Measurements from ENCODE around the gene MYO10. TPM values are rescaled to one million over a fixed set of nuclear protein-coding genes. Genes with fewer than 3 reads are reported as not detected.
"Not testable (repeated sequence)": the region's sequence is repeated elsewhere in the genome, so short reads cannot be mapped to it uniquely, and the experiment has no call there.

Gene MYO10
- total RNA-seq, 2 experiments from 2014 or later = 0.30 TPM; not detected in 1

DNA sequence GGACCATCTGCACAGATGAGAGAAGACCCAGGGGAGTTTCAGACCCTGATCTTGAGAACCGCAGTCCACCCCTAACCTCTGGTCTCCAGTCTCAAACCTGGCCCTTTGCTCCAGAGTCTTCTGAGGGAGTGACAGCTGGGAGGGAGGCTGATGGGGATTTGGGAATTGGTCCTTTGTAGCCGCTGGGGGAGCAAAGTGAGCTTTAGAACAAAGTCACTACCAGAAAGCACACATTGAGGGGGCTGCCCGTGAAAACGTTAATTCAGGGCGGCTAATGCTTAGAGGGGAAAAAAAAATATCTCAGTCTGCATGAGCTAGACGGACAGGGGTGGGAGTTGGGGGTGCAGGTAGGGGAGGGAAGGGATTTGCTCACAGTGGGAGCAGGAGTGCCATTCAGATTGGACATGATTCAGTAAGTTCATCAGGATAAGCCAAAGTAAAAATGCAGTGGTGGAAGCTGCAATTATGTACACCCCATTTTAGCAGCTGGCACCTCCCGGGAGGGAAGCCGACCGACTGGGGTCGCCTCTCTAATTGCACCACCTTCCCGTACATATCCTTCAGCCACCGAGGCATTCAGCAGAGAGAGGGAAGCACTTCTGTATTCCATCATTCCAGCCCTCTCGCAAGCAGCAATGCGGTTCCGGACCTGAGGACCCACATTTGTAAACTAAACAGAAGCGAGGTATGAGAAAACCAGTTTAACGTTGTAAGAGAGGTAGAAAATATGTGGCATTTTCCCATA is 195.8 kb downstream of the MYO10 start:
- Mint-ChIP-seq H3K9me3 (no peaks in the 10 kb centered on the region), H3K36me3 (no peaks in the 10 kb centered on the region), H3K4me3 (no peak overlapping the region), H3K27ac (no peak overlapping the region), H3K4me1 (no peaks in the 10 kb centered on the region), H3K27me3 (peaks cover 22% of the 10 kb centered on the region)
- DNase-seq = no peak

- H3K36me3 Mint-ChIP-seq, H3K4me3 Mint-ChIP-seq, H3K9me3 Mint-ChIP-seq, H3K4me1 Mint-ChIP-seq, DNase-seq, H3K27ac Mint-ChIP-seq: not testable (repeated sequence)
- H3K27me3 Mint-ChIP-seq = peaks cover 22% of the 10 kb centered on the region
These were observed 197.7 kb downstream of the MYO10 start for GRCh38 chr5:16738393-16738792.

DNA sequence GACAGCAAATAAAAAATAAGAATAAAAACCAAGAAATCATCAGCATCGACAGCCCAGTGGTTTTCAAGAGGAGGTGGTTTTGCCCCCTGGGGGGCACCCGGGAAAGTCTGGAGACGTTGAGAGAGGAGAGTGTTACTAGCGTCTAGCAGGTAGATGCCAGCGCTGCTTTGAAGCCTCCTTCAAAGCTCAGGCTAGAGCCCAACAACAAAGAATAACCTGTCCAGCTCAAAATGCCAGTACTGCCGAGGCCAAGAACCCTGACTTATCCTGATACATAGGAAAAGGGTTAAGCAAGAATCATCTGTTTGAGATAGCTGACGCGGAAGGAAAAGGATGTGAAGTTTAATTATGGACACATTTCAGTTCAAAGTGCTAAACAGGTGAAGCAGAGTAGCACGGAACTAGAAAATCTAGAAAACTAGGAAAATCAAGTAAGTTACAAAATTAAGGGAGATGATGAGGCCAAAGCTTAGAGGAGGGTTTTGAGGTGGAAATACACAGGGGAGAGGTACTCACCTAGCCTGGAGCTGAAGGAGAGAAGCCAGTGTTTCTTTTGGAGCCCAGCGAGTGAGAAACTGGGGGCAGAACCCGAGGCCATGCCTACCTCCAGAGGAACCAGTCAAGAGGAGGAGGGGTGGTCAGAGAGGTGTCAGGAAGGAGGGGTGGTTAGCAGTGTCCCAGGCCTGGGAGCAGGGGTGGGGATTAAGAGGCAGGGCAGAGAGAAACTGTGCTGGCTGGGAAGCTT is 198.3 kb downstream of the MYO10 start:
- Mint-ChIP-seq H3K36me3 (no peaks in the 10 kb centered on the region), H3K27me3 (peaks cover 22% of the 10 kb centered on the region), H3K27ac (no peak overlapping the region), H3K4me1 (no peaks in the 10 kb centered on the region), H3K9me3 (no peaks in the 10 kb centered on the region), H3K4me3 (no peak overlapping the region)
- no peak for DNase-seq

DNA sequence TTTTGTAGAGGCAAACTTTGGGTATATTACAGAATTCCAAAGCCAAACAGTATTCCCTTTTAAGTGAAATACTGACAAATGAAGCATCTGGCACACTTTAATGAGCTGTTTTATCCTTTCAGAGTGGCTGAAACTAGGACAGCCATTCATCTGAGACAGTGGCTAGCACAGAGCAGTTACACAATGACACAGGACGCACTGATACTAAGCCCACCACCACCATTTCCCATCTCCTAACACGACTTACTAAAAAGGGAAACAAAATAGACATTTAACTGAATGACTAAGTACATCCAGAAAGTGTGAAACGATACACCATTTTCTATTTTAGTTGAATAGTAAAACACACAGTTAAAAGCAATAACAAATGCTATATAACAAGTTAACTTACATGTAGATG is 198.9 kb downstream of the MYO10 start:
- no peaks in the 10 kb centered on the region for H3K9me3 Mint-ChIP-seq
- H3K27ac Mint-ChIP-seq = no peak overlapping the region
- no peak for DNase-seq
- H3K4me3 Mint-ChIP-seq = no peak overlapping the region
- no peaks in the 10 kb centered on the region for H3K4me1 Mint-ChIP-seq
- H3K36me3 Mint-ChIP-seq = no peaks in the 10 kb centered on the region
- peaks cover 22% of the 10 kb centered on the region for H3K27me3 Mint-ChIP-seq

DNA sequence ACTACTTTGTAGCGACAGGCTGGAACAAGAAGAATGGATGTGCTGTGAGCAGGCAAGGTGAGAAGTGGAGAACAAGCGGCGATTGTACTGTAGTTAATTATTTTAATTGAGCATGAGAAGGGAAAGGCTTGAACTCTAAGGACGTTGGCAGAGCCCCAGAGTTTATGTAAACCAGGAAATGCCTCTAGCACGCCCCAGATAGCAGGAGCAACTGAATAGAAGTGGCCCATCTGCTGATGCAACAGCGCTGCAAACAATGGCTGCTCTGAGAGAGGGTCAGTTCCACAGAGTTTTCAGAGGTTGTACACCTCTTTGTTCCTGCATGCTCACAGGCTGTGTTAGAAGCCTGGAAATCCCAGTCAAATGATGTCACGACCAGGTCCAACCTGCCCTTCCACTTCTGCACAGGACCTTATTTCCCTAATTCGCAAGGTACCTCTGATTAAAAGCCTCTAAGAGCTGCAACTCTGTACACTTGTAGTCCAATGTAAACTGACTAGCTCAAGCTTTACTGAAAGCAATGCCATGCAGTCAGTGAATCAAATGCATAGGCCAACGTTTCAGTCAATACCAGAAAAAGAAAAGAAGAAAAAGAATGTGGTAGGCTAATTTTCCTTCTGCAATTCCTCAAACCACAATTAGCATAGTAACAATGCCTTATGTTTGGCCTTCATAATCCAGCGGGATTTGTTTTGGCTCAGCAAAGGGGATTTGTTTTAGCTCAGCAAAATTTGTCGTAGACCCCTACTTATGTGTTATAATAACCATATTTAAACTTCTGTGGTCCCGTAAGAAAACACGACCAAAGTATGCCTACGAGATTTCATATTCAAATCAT is 199.7 kb downstream of the MYO10 start:
- Mint-ChIP-seq H3K27me3 (peaks cover 18% of the 10 kb centered on the region), H3K4me3 (no peak overlapping the region), H3K9me3 (no peaks in the 10 kb centered on the region), H3K27ac (no peak overlapping the region), H3K36me3 (no peaks in the 10 kb centered on the region), H3K4me1 (no peaks in the 10 kb centered on the region)
- no peak for DNase-seq

DNA sequence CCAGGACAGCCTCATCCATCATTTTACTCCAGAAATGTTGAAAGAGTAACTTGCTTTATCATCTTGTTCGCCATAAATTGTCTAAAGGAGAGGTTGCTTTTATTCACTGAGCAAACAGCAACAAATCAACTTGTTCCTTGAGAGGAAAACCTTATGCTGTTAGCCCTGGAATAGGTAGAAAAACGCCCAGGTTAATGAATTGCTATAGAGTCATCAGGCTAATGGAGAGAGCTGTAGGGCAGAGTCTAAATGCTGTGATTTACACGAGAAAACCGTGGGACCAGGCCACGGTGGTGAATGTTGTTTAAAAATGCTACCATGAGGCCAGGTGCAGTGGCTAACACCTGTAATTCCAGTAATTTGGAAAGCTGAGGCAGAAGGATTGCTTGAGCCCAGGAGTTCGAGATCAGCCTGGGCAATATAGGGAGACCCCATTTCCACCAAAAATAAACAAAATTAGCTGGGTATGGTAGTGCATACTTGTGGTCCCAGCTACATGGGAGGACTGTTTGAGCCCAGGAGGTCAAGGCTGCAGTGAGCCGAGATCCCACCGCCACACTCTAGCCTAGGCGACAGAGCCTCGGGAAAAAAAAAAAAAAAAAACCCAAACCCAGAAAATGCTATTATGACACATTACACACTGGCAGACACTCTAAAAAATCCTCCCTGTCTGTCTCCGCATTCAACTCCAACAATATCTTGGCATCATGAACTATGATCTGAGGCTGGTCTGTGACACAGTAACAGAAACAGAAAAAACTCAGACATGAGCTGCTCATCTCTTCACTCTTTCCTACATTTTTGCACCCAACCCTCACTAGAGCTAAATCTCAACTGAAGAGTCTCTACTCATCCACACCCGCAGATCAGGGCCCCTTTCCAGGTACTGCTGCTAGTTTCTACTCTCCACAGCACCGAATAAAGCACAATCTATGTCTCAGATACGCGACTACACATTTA is 200.7 kb downstream of the MYO10 start:
- no peak for DNase-seq
- peaks cover 8% of the 10 kb centered on the region for H3K27me3 Mint-ChIP-seq
- H3K4me3 Mint-ChIP-seq = no peak overlapping the region
- H3K4me1 Mint-ChIP-seq = no peaks in the 10 kb centered on the region
- no peaks in the 10 kb centered on the region for H3K36me3 Mint-ChIP-seq
- no peaks in the 10 kb centered on the region for H3K9me3 Mint-ChIP-seq
- H3K27ac Mint-ChIP-seq = no peak overlapping the region

GRCh38 chr5:16733331-16734006 is 202.6 kb downstream of the MYO10 start:
- no peak for DNase-seq
- H3K36me3 Mint-ChIP-seq = no peaks in the 10 kb centered on the region
- no peaks in the 10 kb centered on the region for H3K9me3 Mint-ChIP-seq
- H3K4me1 Mint-ChIP-seq = no peaks in the 10 kb centered on the region
- H3K4me3 Mint-ChIP-seq = no peak overlapping the region
- H3K27ac Mint-ChIP-seq = no peak overlapping the region
- no peaks in the 10 kb centered on the region for H3K27me3 Mint-ChIP-seq

DNA sequence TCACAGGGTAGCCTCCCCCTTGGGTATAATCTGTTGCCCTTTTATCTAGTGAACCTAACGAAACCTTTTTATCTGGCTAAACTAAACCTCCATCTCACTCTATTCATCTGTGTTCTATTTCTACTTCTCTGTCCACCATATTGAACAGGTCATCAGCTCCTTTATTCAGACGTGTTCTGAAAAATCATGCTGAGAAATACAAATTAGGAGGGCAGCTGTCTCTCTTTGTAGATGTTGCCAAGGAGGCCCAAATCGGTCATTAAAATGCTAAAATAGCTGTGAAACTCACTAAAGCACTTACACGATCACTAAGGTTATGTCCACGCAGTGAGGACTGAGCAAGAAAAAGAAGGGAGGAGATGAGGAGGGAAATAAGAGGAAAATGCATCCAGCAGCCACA is 203.7 kb downstream of the MYO10 start:
- H3K27me3 Mint-ChIP-seq = no peaks in the 10 kb centered on the region
- H3K27ac Mint-ChIP-seq = no peak overlapping the region
- H3K9me3 Mint-ChIP-seq = no peaks in the 10 kb centered on the region

GRCh38 chr5:16727755-16728325 is 208.2 kb downstream of the MYO10 start:
- Mint-ChIP-seq H3K9me3 (no peaks in the 10 kb centered on the region), H3K27me3 (no peaks in the 10 kb centered on the region), H3K4me1 (peaks cover 13% of the 10 kb centered on the region), H3K27ac (no peak overlapping the region), H3K36me3 (peaks cover 2% of the 10 kb centered on the region), H3K4me3 (peak overlapping the region; percentile 22)
- no peak for DNase-seq

More for the DNA sequence above, 203.7 kb downstream of the MYO10 start:
- Mint-ChIP-seq H3K4me3 (no peak overlapping the region), H3K4me1 (peaks cover 5% of the 10 kb centered on the region), H3K36me3 (peaks cover 2% of the 10 kb centered on the region)
- DNase-seq = no peak

DNA sequence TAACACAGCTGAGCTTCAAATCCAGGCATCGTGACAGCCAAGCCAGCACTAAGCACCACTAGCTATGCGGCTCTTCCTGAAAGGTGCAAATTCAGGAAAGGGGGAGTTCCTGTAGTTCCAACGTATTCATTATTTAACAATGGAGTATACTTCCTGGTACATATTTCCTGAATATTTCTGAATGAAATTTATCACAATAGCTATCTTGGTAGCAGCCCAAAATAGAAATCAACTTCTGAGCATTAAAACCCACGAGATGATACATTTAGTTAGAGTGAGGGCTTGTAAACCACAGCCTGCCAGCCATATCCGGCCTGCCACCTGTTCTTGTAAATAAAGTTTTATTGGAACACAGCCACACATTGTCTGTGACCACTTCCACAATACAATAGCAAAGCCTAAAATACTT is 209.5 kb downstream of the MYO10 start:
- Mint-ChIP-seq H3K4me3 (no peak overlapping the region), H3K27ac (no peak overlapping the region), H3K9me3 (no peaks in the 10 kb centered on the region), H3K36me3 (peaks cover 2% of the 10 kb centered on the region), H3K27me3 (no peaks in the 10 kb centered on the region), H3K4me1 (peaks cover 13% of the 10 kb centered on the region)
- peak; percentile 4 for DNase-seq

DNA sequence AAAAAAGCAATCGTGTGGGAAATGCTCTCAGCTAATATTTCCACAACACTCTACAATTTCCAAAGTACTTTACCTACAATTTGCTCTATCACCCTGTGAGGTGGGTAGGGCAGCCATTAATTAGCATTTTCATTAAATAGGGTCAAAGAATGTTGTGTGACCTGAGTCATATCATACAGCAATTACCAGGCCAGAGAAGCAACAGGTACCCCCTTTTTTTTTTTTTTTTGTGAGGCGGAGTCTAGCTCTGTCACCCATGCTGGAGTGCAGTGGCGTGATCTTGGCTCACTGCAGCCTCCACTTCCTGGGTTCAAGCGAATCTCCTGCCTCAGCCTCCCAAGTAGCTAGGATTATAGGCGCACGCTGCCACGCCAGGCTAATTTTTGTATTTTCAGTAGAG is 210.5 kb downstream of the MYO10 start:
- no peak for DNase-seq
- H3K4me1 Mint-ChIP-seq = peaks cover 13% of the 10 kb centered on the region
- H3K27me3 Mint-ChIP-seq = no peaks in the 10 kb centered on the region
- H3K27ac Mint-ChIP-seq = no peak overlapping the region
- H3K4me3 Mint-ChIP-seq = no peak overlapping the region
- H3K9me3 Mint-ChIP-seq = no peaks in the 10 kb centered on the region
- H3K36me3 Mint-ChIP-seq = peaks cover 2% of the 10 kb centered on the region

DNA sequence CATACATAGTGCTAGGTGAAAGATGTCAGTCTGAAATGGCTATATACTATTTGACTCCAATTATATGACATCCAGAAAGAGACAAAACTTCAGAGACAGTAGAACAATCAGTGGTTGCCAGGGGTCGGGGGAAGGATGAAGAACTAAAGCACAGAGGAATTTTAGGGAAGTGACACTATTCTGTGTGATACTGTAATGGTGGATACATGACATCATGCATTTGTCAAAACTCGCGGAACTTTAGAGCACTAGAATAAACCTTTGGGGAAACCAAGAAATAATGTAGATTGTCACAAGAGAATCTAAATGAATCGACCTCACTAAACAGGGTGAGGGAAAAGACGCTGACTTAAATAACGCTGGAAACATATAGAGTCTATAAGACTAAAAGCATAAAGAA is 212.3 kb downstream of the MYO10 start:
- peaks cover 2% of the 10 kb centered on the region for H3K36me3 Mint-ChIP-seq
- no peaks in the 10 kb centered on the region for H3K27me3 Mint-ChIP-seq
- no peak overlapping the region for H3K27ac Mint-ChIP-seq
- H3K4me1 Mint-ChIP-seq = peaks cover 13% of the 10 kb centered on the region
- no peaks in the 10 kb centered on the region for H3K9me3 Mint-ChIP-seq
- H3K4me3 Mint-ChIP-seq = no peak overlapping the region
- DNase-seq = no peak

- DNase-seq = no peak
- Mint-ChIP-seq H3K36me3 (no peaks in the 10 kb centered on the region), H3K27ac (no peak overlapping the region), H3K4me3 (no peak overlapping the region), H3K9me3 (no peaks in the 10 kb centered on the region), H3K27me3 (no peaks in the 10 kb centered on the region), H3K4me1 (peaks cover 8% of the 10 kb centered on the region)
These were observed 214.0 kb downstream of the MYO10 start for GRCh38 chr5:16722097-16722495.

Measured in activated naive CD8-positive, alpha-beta T cell treated with anti-CD3 and anti-CD28 coated beads for 36 hours (primary cell).